ENCODE data around the gene AGTRAP.
A peak's percentile ranks its signal among the peaks of the same experiment; 100 is the strongest.

The AGTRAP gene

GRCh38 chr1:11712285-11712684 lies 23.7 kb upstream of the AGTRAP start:
- in situ Hi-C loops (cut with HindIII; ENCODE audit: low pct_unique_long_range_greater_than_20kb, low sequenced_read_pairs), result no loop called here
- no peak for DNase-seq (ENCODE audit: low read depth in 1 of 2, low spot score in 1 of 2)
- TF ChIP-seq JUND (IDR thresholded peaks at IDR 0.05; ENCODE audit: low read depth), result no peak

- no peak for TF ChIP-seq JUND (IDR thresholded peaks at IDR 0.05; ENCODE audit: low read depth)
- in situ Hi-C loops (cut with HindIII; ENCODE audit: low pct_unique_long_range_greater_than_20kb, low sequenced_read_pairs), result no loop called here
- DNase-seq (ENCODE audit: low read depth in 1 of 2, low spot score in 1 of 2), result no peak
These were observed 22.8 kb upstream of the AGTRAP start for GRCh38 chr1:11713095-11713494.

GRCh38 chr1:11714831-11715575 lies 20.9 kb upstream of the AGTRAP start:
- no peak for DNase-seq (ENCODE audit: low read depth in 1 of 2, low spot score in 1 of 2)
- in situ Hi-C loops (cut with HindIII; ENCODE audit: low pct_unique_long_range_greater_than_20kb, low sequenced_read_pairs), result no loop called here
- no peak for TF ChIP-seq JUND (IDR thresholded peaks at IDR 0.05; ENCODE audit: low read depth)

- DNase-seq (ENCODE audit: low read depth in 1 of 2, low spot score in 1 of 2), result peak; percentile 30 to 71
- in situ Hi-C loops (cut with HindIII; ENCODE audit: low pct_unique_long_range_greater_than_20kb, low sequenced_read_pairs), result no loop called here
- TF ChIP-seq JUND (IDR thresholded peaks at IDR 0.05; ENCODE audit: low read depth), result no peak
These were observed 16.5 kb upstream of the AGTRAP start for GRCh38 chr1:11719313-11720032.

- in situ Hi-C loops (cut with HindIII; ENCODE audit: low pct_unique_long_range_greater_than_20kb, low sequenced_read_pairs), result no loop called here
- DNase-seq (ENCODE audit: low read depth in 1 of 2, low spot score in 1 of 2), result no peak
- no peak for TF ChIP-seq JUND (IDR thresholded peaks at IDR 0.05; ENCODE audit: low read depth)
These were observed 15.9 kb upstream of the AGTRAP start for GRCh38 chr1:11720033-11720376.

GRCh38 chr1:11720525-11720924 lies 15.4 kb upstream of the AGTRAP start:
- TF ChIP-seq JUND (IDR thresholded peaks at IDR 0.05; ENCODE audit: low read depth), result no peak
- in situ Hi-C loops (cut with HindIII; ENCODE audit: low pct_unique_long_range_greater_than_20kb, low sequenced_read_pairs), result no loop called here
- no peak for DNase-seq (ENCODE audit: low read depth in 1 of 2, low spot score in 1 of 2)

- no peak for DNase-seq (ENCODE audit: low read depth in 1 of 2, low spot score in 1 of 2)
- in situ Hi-C loops (cut with HindIII; ENCODE audit: low pct_unique_long_range_greater_than_20kb, low sequenced_read_pairs), result no loop called here
- TF ChIP-seq JUND (IDR thresholded peaks at IDR 0.05; ENCODE audit: low read depth), result no peak
These were observed 14.6 kb upstream of the AGTRAP start for GRCh38 chr1:11721311-11721710.

GRCh38 chr1:11722538-11722937 lies 13.4 kb upstream of the AGTRAP start:
- in situ Hi-C loops (cut with HindIII; ENCODE audit: low pct_unique_long_range_greater_than_20kb, low sequenced_read_pairs), result no loop called here
- DNase-seq (ENCODE audit: low read depth in 1 of 2, low spot score in 1 of 2), result no peak
- no peak for TF ChIP-seq JUND (IDR thresholded peaks at IDR 0.05; ENCODE audit: low read depth)

GRCh38 chr1:11725616-11726015 lies 10.3 kb upstream of the AGTRAP start:
- in situ Hi-C loops (cut with HindIII; ENCODE audit: low pct_unique_long_range_greater_than_20kb, low sequenced_read_pairs), result no loop called here
- TF ChIP-seq JUND (IDR thresholded peaks at IDR 0.05; ENCODE audit: low read depth), result no peak
- no peak for DNase-seq (ENCODE audit: low read depth in 1 of 2, low spot score in 1 of 2)

GRCh38 chr1:11727119-11727518 lies 8.8 kb upstream of the AGTRAP start:
- TF ChIP-seq JUND (IDR thresholded peaks at IDR 0.05; ENCODE audit: low read depth), result no peak
- no peak for DNase-seq (ENCODE audit: low read depth in 1 of 2, low spot score in 1 of 2)
- in situ Hi-C loops (cut with HindIII; ENCODE audit: low pct_unique_long_range_greater_than_20kb, low sequenced_read_pairs), result no loop called here

GRCh38 chr1:11728126-11728806 lies 7.7 kb upstream of the AGTRAP start:
- in situ Hi-C loops (cut with HindIII; ENCODE audit: low pct_unique_long_range_greater_than_20kb, low sequenced_read_pairs), result no loop called here
- no peak for TF ChIP-seq JUND (IDR thresholded peaks at IDR 0.05; ENCODE audit: low read depth)
- DNase-seq (ENCODE audit: low read depth in 1 of 2, low spot score in 1 of 2), result no peak

GRCh38 chr1:11729155-11729497 lies 6.8 kb upstream of the AGTRAP start:
- TF ChIP-seq JUND (IDR thresholded peaks at IDR 0.05; ENCODE audit: low read depth), result no peak
- DNase-seq (ENCODE audit: low read depth in 1 of 2, low spot score in 1 of 2), result no peak
- in situ Hi-C loops (cut with HindIII; ENCODE audit: low pct_unique_long_range_greater_than_20kb, low sequenced_read_pairs), result no loop called here

Measured in T47D (cell line).